HepG2 (cell line): ENCODE data around the gene ZC3H7B. TPM values are rescaled to one million over a fixed set of nuclear protein-coding genes. Genes with fewer than 3 reads are reported as not detected.

Experiments used
- ATAC-seq: fragments of 200-7000 bp; cut with Tn5 transposase; 3 replicates; pipeline ENCODE4 v1.9.1; 2020; ENCODE audit warnings: mild to moderate bottlenecking, moderate library complexity
- BruUV-seq: library from RNA; stranded (reverse); fragments of 400-500 nt; replicated peaks from 2 replicates; lab custom pipeline; 2021; lab: Mats Ljungman, UMichigan
- CTCF ChIA-PET: fragments of 300-600 bp; formaldehyde crosslinking; extraction: SDS; loops from one replicate; lab custom pipeline; 2021; ENCODE audit warnings: low total read pairs, inconsistent platforms, low intra/inter-chr PET ratio; lab: Yijun Ruan, JAX
- POLR2A ChIA-PET: fragments of 350-600 bp; sonication (Branson Sonifier 250); formaldehyde crosslinking; loops from one replicate; lab custom pipeline; 2020; ENCODE audit warnings: antibody characterized with exemption, inconsistent platforms; lab: Yijun Ruan, JAX
- DNase-seq: peaks from one replicate; pipeline ENCODE4 v3.0.0-alpha.2; 2015; ENCODE audit warnings: low spot score
- FAIRE-seq: peaks from 3 replicates; lab custom pipeline; 2011; peaks lifted over from hg19 to GRCh38; lab: Jason Lieb, UNC
- H2AFZ ChIP-seq: one replicate; pipeline ENCODE4 v1.6.1; 2011; ENCODE audit warnings: low read length, inconsistent platforms
- H3K27ac ChIP-seq: fragments of 300-600 bp; 3 replicates; pipeline ENCODE4 v1.8.0; 2011; ENCODE audit warnings: mixed run types, mild to moderate bottlenecking, mixed read lengths, low read length, inconsistent platforms; ENCODE audit not compliant: insufficient read depth; ENCODE audit errors: extremely low read length
- H3K27me3 ChIP-seq, 2 experiments: fragments of 200-600 bp in 1 of 2; 2 replicates in 1 of 2; 3 replicates in 1 of 2; pipeline versions ENCODE4 v1.6.0 to v1.8.0; 2011; ENCODE audit warnings: low read length in 2 of 2, mild to moderate bottlenecking in 2 of 2, moderate library complexity in 2 of 2, inconsistent platforms in 1 of 2; ENCODE audit not compliant: insufficient read depth in 2 of 2, control insufficient read depth in 1 of 2
- H3K36me3 ChIP-seq, 2 experiments: fragments of 200-600 bp in 1 of 2; replicated peaks in 1 of 2; 2 replicates in 1 of 2; 3 replicates in 1 of 2; pipeline versions ENCODE4 v1.5.1 to v1.8.0; 2011; ENCODE audit warnings: low read length in 2 of 2, inconsistent platforms in 1 of 2; ENCODE audit not compliant: insufficient read depth in 2 of 2, control insufficient read depth in 1 of 2
- H3K4me1 ChIP-seq: 2 replicates; pipeline ENCODE4 v1.5.1; 2012; ENCODE audit warnings: low read length, inconsistent platforms; ENCODE audit not compliant: insufficient read depth
- H3K4me2 ChIP-seq: 2 replicates; pipeline ENCODE4 v1.6.0; 2011; ENCODE audit warnings: low read depth, low read length, inconsistent platforms
- H3K4me3 ChIP-seq, 3 experiments: fragments of 200-600 bp in 1 of 3; sonication (generic), shearing (Covaris generic) in 1 of 3; replicated peaks in 1 of 3; 2 replicates each; pipeline ENCODE4 v1.5.1; 2011 to 2016; ENCODE audit warnings: low read length in 3 of 3, inconsistent platforms in 2 of 3, low read depth in 2 of 3, mild to moderate bottlenecking in 2 of 3, control low read depth in 1 of 3, mixed read lengths in 1 of 3; ENCODE audit not compliant: insufficient read depth in 1 of 3
- H3K79me2 ChIP-seq: one replicate; pipeline ENCODE4 v1.6.1; 2011; ENCODE audit warnings: low read length, inconsistent platforms; ENCODE audit not compliant: insufficient read depth
- H3K9ac ChIP-seq: 2 replicates; pipeline ENCODE4 v1.6.0; 2011; ENCODE audit warnings: mild to moderate bottlenecking, low read depth, low read length, inconsistent platforms; ENCODE audit not compliant: insufficient read depth
- H3K9me3 ChIP-seq: 2 replicates; pipeline ENCODE4 v1.5.1; 2012; ENCODE audit warnings: mild to moderate bottlenecking, low read length
- H4K20me1 ChIP-seq: 2 replicates; pipeline ENCODE4 v1.6.0; 2011; ENCODE audit warnings: inconsistent platforms, mild to moderate bottlenecking, low read length, moderate library complexity; ENCODE audit not compliant: insufficient read depth
- BCL6 ChIP-seq: IDR thresholded peaks from 2 replicates; pipeline ENCODE4 v1.6.1; 2016; ENCODE audit warnings: missing genetic modification reagents, missing compliant biosample characterization
- CEBPZ ChIP-seq: IDR thresholded peaks from 2 replicates; pipeline ENCODE4 v1.6.1; 2012; ENCODE audit warnings: low read length, improper control_type of control experiment
- TCF12 ChIP-seq, 2 experiments: fragments of 450-650 bp in 1 of 2; sonication (generic) in 1 of 2; formaldehyde crosslinking in 1 of 2; IDR thresholded peaks; 2 replicates each; pipeline versions ENCODE4 v1.6.1 to v1.8.0; 2017 to 2022; ENCODE audit warnings: antibody characterized with exemption in 1 of 2, mild to moderate bottlenecking in 1 of 2, missing genetic modification reagents in 1 of 2, moderate library complexity in 1 of 2
- TRIM24 ChIP-seq: sonication (generic); formaldehyde crosslinking; IDR thresholded peaks from 2 replicates; pipeline ENCODE4 v1.8.0; 2022; ENCODE audit warnings: mild to moderate bottlenecking, missing genetic modification reagents
- ZNF572 ChIP-seq: sonication (generic); formaldehyde crosslinking; IDR thresholded peaks from 2 replicates; pipeline ENCODE4 v1.5.1; 2020; ENCODE audit warnings: mild to moderate bottlenecking, missing genetic modification reagents
- WGBS: methylation state at CpG from one replicate; pipeline ENCODE4 v1.1.6; 2017; ENCODE audit warnings: low lambda C conversion rate; 5-methylcytosine and 5-hydroxymethylcytosine counted together
- in situ Hi-C: cut with HindIII; loops from 2 replicates; pipeline ENCODE4 v1.10.0; 2017; ENCODE audit warnings: low pct_unique_long_range_greater_than_20kb; ENCODE audit not compliant: extremely low pct_ligation_motif_present
- intact Hi-C: fragments of 100-400 bp; cut with micrococcal nuclease; formaldehyde crosslinking; loops from one replicate; pipeline ENCODE4 v1.10.0; 2022; ENCODE audit not compliant: unreplicated experiment
- polyA plus RNA-seq, 8 experiments: library from polyadenylated mRNA; depleted of rRNA in 3 of 8; stranded (reverse) in 7 of 8; unstranded in 1 of 8; fragments of >200 nt; fragmentation: Illumina TruSeq in 4 of 8; extraction: Trizol in 4 of 8; gene quantifications; 2 replicates each; pipeline versions ENCODE4 v1.2.1 to v1.2.3, GENCODE V29; 2011 to 2016; ENCODE audit warnings: low read depth in 4 of 8, missing spikeins in 1 of 8, mixed read lengths in 1 of 8; ENCODE audit not compliant: insufficient read depth in 1 of 8
- total RNA-seq, 5 experiments: library from RNA; depleted of rRNA; stranded (reverse); fragments of >200 nt; fragmentation: Illumina TruSeq; extraction: Trizol; gene quantifications; 2 replicates each; pipeline ENCODE4 v1.2.3, GENCODE V29; 2016; ENCODE audit warnings: low read depth in 1 of 5

Gene ZC3H7B
- total and polyA plus RNA-seq, 2 of the 13 experiments (the other 11 are each of a cell fraction or from before 2014, with no cell fraction given), result 26.4 to 37.2 TPM

GRCh38 chr22:41302811-41303210, 1.5 kb downstream of the ZC3H7B start:
- Histone ChIP-seq H3K27me3 (no peaks in the 10 kb centered on the region), H3K27ac (peak overlapping the region; percentile 82), H4K20me1 (no peaks in the 10 kb centered on the region; the same call in 1 of the 2 replicates), H3K9me3 (no peaks in the 10 kb centered on the region), H3K36me3 (peaks cover 0 to 10% of the 10 kb centered on the region in 2 experiments; a peak in 1 of 5 replicates), H3K4me1 (peaks cover 58% of the 10 kb centered on the region), H3K79me2 (peaks cover 59% of the 10 kb centered on the region), H3K4me2 (peak overlapping the region; percentile 93), H2AFZ (no peak overlapping the region), H3K9ac (peak overlapping the region; percentile 93), H3K4me3 (peak overlapping the region; percentile 88 to 98 (median 93))
- DNase-seq (no peak), ATAC-seq (no peak), FAIRE-seq (no peak)
- ChIA-PET POLR2A (interaction anchor here (1.0 to 6.7 kb wide), 4 partner anchors 16 to 144 kb away, joined by 3 to 47 read pairs (median 12); partner anchors contain the start of genes RANGAP1, TEF and TOB2), CTCF (no interaction called here)
- 7% methylated on average over 5 of the region's 5 CpGs for WGBS
- intact Hi-C loops (loop anchor here (10.0 kb wide), 1 partner anchor 62 kb away; no protein-coding TSS in a partner anchor), in situ Hi-C loops (no loop called here)
- BruUV-seq, result no TSS peak
- no peak for TF ChIP-seq BCL6 (CRISPR knock-in tag)
- TF ChIP-seq TRIM24 (CRISPR knock-in tag), result no peak
- TF ChIP-seq TCF12 (IDR thresholded peaks at IDR 0.05), result no peak
- no peak for TF ChIP-seq TCF12 (CRISPR knock-in tag; IDR thresholded peaks at IDR 0.05)
- no peak for TF ChIP-seq CEBPZ
- 0 out of 2 replicates have a peak, but pooled peaks have one; percentile 12 for TF ChIP-seq ZNF572 (CRISPR knock-in tag)
